Stimulated activated CD8-positive, alpha-beta memory T cell treated with anti-CD3 and anti-CD28 coated beads, Interleukin-7, amount 100 ng/mL, for 48 hours (primary cell): ENCODE data around the gene NUP210.
A peak's percentile ranks its signal among the peaks of the same experiment; 100 is the strongest.
"Not testable (repeated sequence)": the region's sequence is repeated elsewhere in the genome, so short reads cannot be mapped to it uniquely, and the experiment has no call there.

Experiments used
- DNase-seq, 2 donors: peaks; one replicate each; pipeline ENCODE4 v3.0.0-alpha.2; 2020; ENCODE audit warnings: low read depth in 1 of 2; ENCODE audit errors: extremely low read depth in 1 of 2

Gene NUP210

GRCh38 chr3:13430411-13430875 lies 10.3 kb upstream of the NUP210 start:
- DNase-seq: not testable (repeated sequence)

GRCh38 chr3:13429631-13430291 lies 9.6 kb upstream of the NUP210 start:
- DNase-seq: no peak

GRCh38 chr3:13428678-13429077 lies 8.6 kb upstream of the NUP210 start:
- DNase-seq: not testable (repeated sequence)

GRCh38 chr3:13427662-13428603 lies 7.8 kb upstream of the NUP210 start:
- DNase-seq: no peak

GRCh38 chr3:13426591-13426990 lies 6.5 kb upstream of the NUP210 start:
- no peak for DNase-seq

GRCh38 chr3:13425689-13426088 lies 5.6 kb upstream of the NUP210 start:
- DNase-seq: no peak

GRCh38 chr3:13424865-13425617 lies 4.9 kb upstream of the NUP210 start:
- DNase-seq: no peak

- no peak for DNase-seq
Observed at GRCh38 chr3:13424141-13424844, 4.2 kb upstream of the NUP210 start.

- peak; percentile 42 to 85 for DNase-seq
Observed at GRCh38 chr3:13420831-13421765, 976 bp upstream of the NUP210 start.

GRCh38 chr3:13419505-13420044 lies 547 bp downstream of the NUP210 start:
- DNase-seq: peak in 1 of 2 donors; percentile 16

GRCh38 chr3:13417166-13417947 lies 2.8 kb downstream of the NUP210 start:
- no peak for DNase-seq

- DNase-seq: no peak
Observed at GRCh38 chr3:13415997-13416793, 3.9 kb downstream of the NUP210 start.

GRCh38 chr3:13415236-13415986 lies 4.7 kb downstream of the NUP210 start:
- no peak for DNase-seq

- DNase-seq: peak; percentile 56 to 70
Observed at GRCh38 chr3:13414040-13414729, 5.9 kb downstream of the NUP210 start.

GRCh38 chr3:13411186-13411860 lies 8.8 kb downstream of the NUP210 start:
- no peak for DNase-seq

GRCh38 chr3:13408890-13409289 lies 11.2 kb downstream of the NUP210 start:
- DNase-seq: no peak
